ENCODE measurements around the gene ZNF735.

- no peak for TF ChIP-seq POLR2AphosphoS5 (IDR thresholded peaks at IDR 0.05)
- TF ChIP-seq CTCF (IDR thresholded peaks at IDR 0.05): no peak
- TF ChIP-seq POLR2A (IDR thresholded peaks at IDR 0.05): no peak
- no peak for TF ChIP-seq EP300 (IDR thresholded peaks at IDR 0.05)
These were observed 14.8 kb upstream of the ZNF735 start for GRCh38 chr7:64192148-64192704.

Measured in stomach (tissue), 4 donors.